Naive thymus-derived CD4-positive, alpha-beta T cell (primary cell): Measurements from ENCODE around the gene CCDC85C. TPM values are rescaled to one million over a fixed set of nuclear protein-coding genes. Genes with fewer than 3 reads are reported as not detected.

ENCODE experiments used
- ATAC-seq: fragments of 150-1000 bp; cut with Tn5 transposase; 2 replicates; pipeline ENCODE4 v1.10.0; 2021; ENCODE audit warnings: mild to moderate bottlenecking, moderate library complexity
- CTCF ChIA-PET: fragments of 350-600 bp; sonication (Branson Sonifier 250); formaldehyde crosslinking; loops from one replicate; lab custom pipeline; 2021; ENCODE audit warnings: antibody characterized with exemption; lab: Charles Lee
- POLR2A ChIA-PET: fragments of 350-600 bp; sonication (Branson Sonifier 250); formaldehyde crosslinking; loops from one replicate; lab custom pipeline; 2021; ENCODE audit warnings: antibody characterized with exemption, inconsistent platforms; lab: Charles Lee
- DNase-seq, 9 donors: peaks; one replicate each; pipeline versions ENCODE4 v3.0.0 to v3.0.0-alpha.2; 2020 to 2022; ENCODE audit warnings: mixed read lengths in 1 of 9
- H3K27ac ChIP-seq: one replicate; pipeline ENCODE4 v1.7.0; 2013; ENCODE audit warnings: mild to moderate bottlenecking, low read depth, low read length, moderate library complexity
- H3K27me3 ChIP-seq, 2 donors: one replicate each; pipeline ENCODE4 v1.7.0; 2013; ENCODE audit warnings: low read length in 2 of 2, mild to moderate bottlenecking in 2 of 2, moderate library complexity in 2 of 2; ENCODE audit not compliant: control insufficient read depth in 2 of 2, insufficient read depth in 2 of 2
- H3K36me3 ChIP-seq, 3 experiments: 1 replicate in 2 of 3; 2 replicates in 1 of 3; pipeline ENCODE4 v1.7.0; 2013; ENCODE audit warnings: low read length in 3 of 3, mild to moderate bottlenecking in 3 of 3, moderate library complexity in 1 of 3; ENCODE audit not compliant: insufficient read depth in 3 of 3, control insufficient read depth in 2 of 3
- H3K4me1 ChIP-seq, 2 donors: one replicate each; pipeline ENCODE4 v1.7.0; 2013; ENCODE audit warnings: low read length in 2 of 2, mild to moderate bottlenecking in 2 of 2, moderate library complexity in 1 of 2; ENCODE audit not compliant: control insufficient read depth in 2 of 2, insufficient read depth in 2 of 2
- H3K4me3 ChIP-seq: 2 replicates; pipeline ENCODE4 v1.7.0; 2013; ENCODE audit warnings: mild to moderate bottlenecking, low read length
- H3K9me3 ChIP-seq, 3 experiments: 1 replicate in 2 of 3; 2 replicates in 1 of 3; pipeline ENCODE4 v1.7.0; 2013; ENCODE audit warnings: low read length in 3 of 3; ENCODE audit not compliant: control insufficient read depth in 2 of 3
- H3K27ac Mint-ChIP-seq, 9 donors: one replicate each; pipeline ENCODE4 v1.8.0; 2020 to 2022; ENCODE audit warnings: mixed read lengths in 9 of 9, mild to moderate bottlenecking in 8 of 9, moderate library complexity in 5 of 9, inconsistent platforms in 2 of 9
- H3K27me3 Mint-ChIP-seq, 5 donors: one replicate each; pipeline ENCODE4 v1.8.0; 2021 to 2022; ENCODE audit warnings: mixed read lengths in 5 of 5, mild to moderate bottlenecking in 1 of 5
- H3K36me3 Mint-ChIP-seq, 5 donors: one replicate each; pipeline ENCODE4 v1.8.0; 2020 to 2022; ENCODE audit warnings: mixed read lengths in 5 of 5, mild to moderate bottlenecking in 3 of 5, inconsistent platforms in 1 of 5
- H3K4me1 Mint-ChIP-seq, 7 donors: one replicate each; pipeline ENCODE4 v1.8.0; 2020 to 2022; ENCODE audit warnings: mixed read lengths in 7 of 7, mild to moderate bottlenecking in 3 of 7, inconsistent platforms in 1 of 7
- H3K4me3 Mint-ChIP-seq, 10 donors: one replicate each; pipeline ENCODE4 v1.8.0; 2020 to 2022; ENCODE audit warnings: mild to moderate bottlenecking in 10 of 10, mixed read lengths in 10 of 10, moderate library complexity in 6 of 10, inconsistent platforms in 2 of 10
- H3K9me3 Mint-ChIP-seq, 11 donors: one replicate each; pipeline ENCODE4 v1.8.0; 2020 to 2022; ENCODE audit warnings: mixed read lengths in 11 of 11, mild to moderate bottlenecking in 4 of 11, inconsistent platforms in 1 of 11, moderate library complexity in 1 of 11
- intact Hi-C, 2 donors: fragments of 100-400 bp; cut with micrococcal nuclease; formaldehyde crosslinking; loops; one replicate each; pipeline ENCODE4 v1.15.1; 2023
- polyA plus RNA-seq, 2 donors: library from polyadenylated mRNA; unstranded; fragments of 300-500 nt; fragmentation: Illumina TruSeq; gene quantifications; one replicate each; pipeline ENCODE4 v1.2.3, GENCODE V29; 2021
- total RNA-seq, 6 experiments: library from RNA in 5 of 6; stranded (reverse) in 5 of 6; gene quantifications; 1 replicate in 5 of 6; 2 replicates in 1 of 6; pipeline ENCODE4 v1.2.3 and lab custom pipeline; 2021 to 2026

Gene CCDC85C
- total and polyA plus RNA-seq, 7 experiments from 2014 or later = 0.76 to 9.9 (median 7.8) TPM

DNA sequence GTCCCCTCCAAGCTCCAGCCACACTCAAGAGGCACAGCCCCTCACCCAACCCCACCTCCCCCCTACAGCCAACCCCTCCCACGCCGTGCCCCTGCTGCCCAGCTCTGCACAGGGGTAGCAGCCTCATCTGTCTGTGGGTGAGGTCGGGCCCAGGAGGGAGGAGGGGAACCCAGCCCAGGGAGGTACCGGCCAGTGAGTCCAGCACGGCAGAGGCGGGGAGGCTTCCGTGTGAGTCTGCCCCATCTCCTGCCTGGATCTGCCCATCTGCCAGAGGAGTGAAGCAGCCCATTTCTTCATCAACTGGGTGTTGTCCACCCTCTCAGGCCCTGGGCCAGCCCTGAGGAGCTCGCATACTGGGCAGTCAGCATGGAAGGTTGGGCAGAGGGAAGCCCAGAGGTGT, 68.6 kb downstream of the CCDC85C start:
- H3K36me3 Mint-ChIP-seq = no peaks in the 10 kb centered on the region
- intact Hi-C loops = no loop called here
- POLR2A ChIA-PET = no interaction called here
- no peak overlapping the region for H3K27ac Mint-ChIP-seq
- H3K4me1 Mint-ChIP-seq = peaks cover 0 to 5% (median 0%) of the 10 kb centered on the region in 7 donors
- no peaks in the 10 kb centered on the region for H3K27me3 Mint-ChIP-seq
- H3K36me3 ChIP-seq = peaks cover 0 to 4% (median 0%) of the 10 kb centered on the region in 3 experiments
- CTCF ChIA-PET = no interaction called here
- no peaks in the 10 kb centered on the region for H3K9me3 Mint-ChIP-seq
- DNase-seq (no peak), ATAC-seq (no peak)
- no peaks in the 10 kb centered on the region for H3K4me1 ChIP-seq
- no peaks in the 10 kb centered on the region for H3K9me3 ChIP-seq
- no peak overlapping the region for H3K4me3 ChIP-seq
- no peaks in the 10 kb centered on the region for H3K27me3 ChIP-seq
- H3K27ac ChIP-seq = no peak overlapping the region
- H3K4me3 Mint-ChIP-seq = no peak overlapping the region

DNA sequence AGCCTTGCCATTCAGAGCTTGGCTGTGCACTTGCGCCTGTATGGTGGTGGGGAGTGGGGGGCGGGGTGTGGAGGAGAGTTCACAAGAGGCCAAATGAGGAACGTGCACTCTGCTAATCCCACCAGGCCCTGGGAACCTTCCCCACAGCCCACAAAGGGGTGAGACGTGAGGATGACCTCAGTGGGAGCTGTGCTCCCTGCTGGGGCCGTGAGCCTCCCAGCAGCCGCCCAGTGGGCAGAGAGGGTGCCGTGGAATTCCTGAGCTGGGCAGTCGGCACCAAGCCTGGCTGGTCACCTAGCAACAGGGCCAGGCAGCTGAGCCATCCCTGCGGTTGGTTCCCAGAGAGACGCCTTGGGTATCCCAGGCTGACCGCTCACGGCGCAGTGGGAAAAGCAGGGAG, 69.1 kb downstream of the CCDC85C start:
- intact Hi-C loops = no loop called here
- Mint-ChIP-seq H3K4me3 (no peak overlapping the region), H3K27ac (no peak overlapping the region), H3K36me3 (no peaks in the 10 kb centered on the region), H3K9me3 (no peaks in the 10 kb centered on the region), H3K4me1 (peaks cover 0 to 5% (median 0%) of the 10 kb centered on the region in 7 donors), H3K27me3 (no peaks in the 10 kb centered on the region)
- Histone ChIP-seq H3K36me3 (peaks cover 0 to 4% (median 0%) of the 10 kb centered on the region in 3 experiments), H3K27me3 (no peaks in the 10 kb centered on the region), H3K9me3 (no peaks in the 10 kb centered on the region), H3K4me3 (no peak overlapping the region), H3K27ac (no peak overlapping the region), H3K4me1 (no peaks in the 10 kb centered on the region)
- POLR2A ChIA-PET = interaction anchor here (0.7 kb wide), 1 partner anchor 54 kb away, joined by 5 read pairs; the partner anchor contains the start of gene CCNK
- no peak for DNase-seq
- ATAC-seq = no peak
- CTCF ChIA-PET = no interaction called here

DNA sequence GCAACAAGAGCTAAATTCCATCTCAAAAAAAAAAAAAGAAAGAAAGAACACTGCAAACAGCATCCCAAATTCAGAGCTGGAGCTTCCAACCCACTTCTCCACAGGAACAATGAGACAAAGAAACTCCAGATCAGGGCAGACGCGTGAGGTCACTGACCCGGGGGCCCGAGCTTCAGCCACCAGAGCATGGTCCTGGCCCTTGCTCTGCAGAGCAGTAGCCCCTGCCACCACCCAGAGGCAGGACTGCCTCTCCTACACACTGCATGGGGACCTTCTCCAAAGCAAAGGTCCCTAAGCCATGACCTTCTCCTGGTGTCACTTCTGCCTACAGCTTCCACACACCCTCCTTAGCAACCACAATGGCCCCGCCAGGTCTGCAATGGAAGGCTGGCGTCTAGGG, 69.7 kb downstream of the CCDC85C start:
- Mint-ChIP-seq H3K27me3 (no peaks in the 10 kb centered on the region), H3K4me3 (no peak overlapping the region), H3K27ac (no peak overlapping the region), H3K9me3 (no peaks in the 10 kb centered on the region), H3K4me1 (peaks cover 0 to 5% (median 0%) of the 10 kb centered on the region in 7 donors), H3K36me3 (no peaks in the 10 kb centered on the region)
- DNase-seq (no peak), ATAC-seq (no peak)
- Histone ChIP-seq H3K27ac (no peak overlapping the region), H3K27me3 (no peaks in the 10 kb centered on the region), H3K4me1 (no peaks in the 10 kb centered on the region), H3K9me3 (no peaks in the 10 kb centered on the region), H3K36me3 (peaks cover 0 to 4% (median 0%) of the 10 kb centered on the region in 3 experiments), H3K4me3 (no peak overlapping the region)
- ChIA-PET CTCF (no interaction called here), POLR2A (interaction anchor here (0.7 kb wide), 1 partner anchor 53 kb away, joined by 5 read pairs; the partner anchor contains the start of gene CCNK)
- intact Hi-C loops = no loop called here

DNA sequence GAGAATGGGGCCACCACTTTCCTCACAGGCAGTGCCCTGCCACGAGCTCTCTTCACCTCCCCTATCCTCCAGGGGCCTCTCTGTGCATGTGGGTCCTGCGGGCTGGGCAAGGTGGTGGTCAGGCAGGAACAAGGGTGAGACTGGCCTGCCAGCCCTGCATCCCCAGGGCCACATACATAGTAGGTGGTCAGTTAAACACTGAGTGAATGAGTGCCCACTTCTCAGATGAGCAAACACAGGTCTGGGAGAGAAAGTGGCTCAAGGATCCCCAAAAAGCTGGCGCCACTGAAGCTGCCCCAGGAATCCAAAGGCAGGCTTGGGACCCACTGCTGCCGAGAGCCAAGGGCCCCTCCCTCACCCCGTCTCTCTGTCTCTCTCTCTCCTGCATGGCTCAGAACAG, 71.7 kb downstream of the CCDC85C start:
- intact Hi-C loops = no loop called here
- DNase-seq (no peak), ATAC-seq (no peak)
- ChIA-PET CTCF (no interaction called here), POLR2A (no interaction called here)
- Mint-ChIP-seq H3K4me1 (peaks cover 0 to 5% (median 0%) of the 10 kb centered on the region in 7 donors), H3K9me3 (no peaks in the 10 kb centered on the region), H3K4me3 (no peak overlapping the region), H3K27me3 (no peaks in the 10 kb centered on the region), H3K27ac (peak overlapping the region in 1 of 9 donors; percentile 36), H3K36me3 (no peaks in the 10 kb centered on the region)
- Histone ChIP-seq H3K27ac (no peak overlapping the region), H3K4me1 (no peaks in the 10 kb centered on the region), H3K27me3 (no peaks in the 10 kb centered on the region), H3K36me3 (peaks cover 0 to 4% (median 0%) of the 10 kb centered on the region in 3 experiments), H3K4me3 (no peak overlapping the region), H3K9me3 (no peaks in the 10 kb centered on the region)

DNA sequence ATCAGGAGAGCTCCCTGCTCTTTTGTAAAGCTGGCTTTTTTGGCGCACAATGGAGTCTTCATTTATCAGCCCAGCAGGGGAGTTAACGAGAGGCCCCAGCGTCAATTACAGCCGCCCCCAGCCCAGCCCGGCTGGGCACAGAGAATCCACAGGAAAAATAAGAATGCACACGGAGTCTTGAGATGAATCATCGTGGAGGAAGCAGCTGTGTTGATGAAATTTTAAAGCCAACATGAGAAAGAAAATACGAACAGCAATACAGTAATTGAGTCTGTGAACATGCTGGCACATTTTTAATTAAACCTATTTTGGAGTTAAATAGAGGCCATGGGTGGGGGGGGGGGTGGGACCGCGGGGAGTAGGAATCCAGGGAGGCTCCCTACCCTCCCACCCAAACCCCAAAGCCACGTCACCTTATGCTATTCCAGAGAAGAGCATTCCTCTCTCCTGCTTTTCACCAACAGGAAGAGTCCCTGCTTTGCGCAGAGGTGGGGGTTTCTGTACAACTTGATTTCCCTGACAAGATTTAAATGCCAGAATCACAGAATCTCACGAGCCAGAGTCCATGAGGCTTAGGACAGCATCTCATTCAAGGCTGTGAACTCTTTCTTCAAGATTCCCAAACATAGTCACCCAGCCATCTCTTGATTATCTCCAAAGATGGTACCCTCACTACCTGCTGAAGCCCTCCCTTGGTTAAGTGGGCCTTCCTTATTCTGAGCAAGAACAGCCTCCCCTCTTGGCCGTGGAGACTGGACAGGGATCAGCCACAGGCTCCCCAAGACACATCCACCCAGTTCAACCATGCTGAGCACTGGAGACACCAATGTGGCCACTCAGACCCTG, 72.5 kb downstream of the CCDC85C start:
- POLR2A ChIA-PET = no interaction called here
- Mint-ChIP-seq H3K4me1 (peaks cover 0 to 8% (median 0%) of the 10 kb centered on the region in 7 donors), H3K27me3 (no peaks in the 10 kb centered on the region), H3K9me3 (no peaks in the 10 kb centered on the region), H3K27ac (peak overlapping the region in 1 of 9 donors; percentile 25), H3K4me3 (no peak overlapping the region), H3K36me3 (no peaks in the 10 kb centered on the region)
- H3K27me3 ChIP-seq = no peaks in the 10 kb centered on the region
- intact Hi-C loops = no loop called here
- DNase-seq (no peak), ATAC-seq (no peak)
- CTCF ChIA-PET = no interaction called here
- H3K27ac ChIP-seq = no peak overlapping the region
- peaks cover 0 to under 1% of the 10 kb centered on the region in 2 donors for H3K4me1 ChIP-seq
- H3K36me3 ChIP-seq = peaks cover 0 to 4% (median 0%) of the 10 kb centered on the region in 3 experiments
- H3K9me3 ChIP-seq = no peaks in the 10 kb centered on the region
- no peak overlapping the region for H3K4me3 ChIP-seq

DNA sequence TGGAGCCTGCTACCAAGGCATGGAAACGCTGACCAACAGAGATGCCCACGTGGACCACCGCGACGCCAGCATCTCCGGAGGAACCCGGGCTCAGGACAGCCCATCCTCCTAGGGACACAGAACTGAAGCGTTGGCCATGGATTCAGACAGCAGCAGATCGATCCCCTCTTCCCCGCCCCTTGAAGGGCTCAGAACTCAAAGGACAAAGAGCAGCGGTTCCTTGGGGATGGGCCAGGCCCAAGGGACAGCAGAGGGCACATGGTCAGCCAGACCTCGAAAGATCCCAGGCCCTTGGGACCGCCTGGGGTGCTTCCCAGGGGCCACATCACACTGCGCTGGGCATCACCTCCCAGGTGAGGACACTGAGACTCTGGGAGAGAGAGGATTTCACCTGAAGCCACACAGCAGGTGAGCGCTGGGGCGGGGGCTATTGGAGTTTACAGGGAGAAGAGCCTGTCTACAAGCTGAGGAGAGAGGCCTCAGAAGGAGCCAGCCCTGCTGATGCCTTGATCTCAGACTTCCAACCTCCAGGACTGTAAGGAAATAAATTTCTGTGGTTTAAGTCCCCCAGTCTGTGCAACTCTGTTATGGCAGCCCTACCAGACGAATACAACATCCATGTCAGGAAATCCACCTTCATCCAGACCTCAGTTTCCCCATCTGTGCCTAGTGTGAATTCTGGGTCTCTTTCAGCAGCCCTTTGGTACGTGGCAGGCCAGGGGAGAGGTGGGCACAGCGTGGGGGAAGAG, 73.4 kb downstream of the CCDC85C start:
- Histone ChIP-seq H3K9me3 (no peaks in the 10 kb centered on the region), H3K36me3 (peaks cover 0 to 3% (median 0%) of the 10 kb centered on the region in 3 experiments), H3K27ac (no peak overlapping the region), H3K4me3 (no peak overlapping the region), H3K27me3 (no peaks in the 10 kb centered on the region), H3K4me1 (peaks cover 0 to 9% of the 10 kb centered on the region in 2 donors)
- Mint-ChIP-seq H3K36me3 (no peaks in the 10 kb centered on the region), H3K27me3 (no peaks in the 10 kb centered on the region), H3K27ac (no peak overlapping the region), H3K4me3 (no peak overlapping the region), H3K9me3 (no peaks in the 10 kb centered on the region), H3K4me1 (peaks cover 0 to 9% (median under 1%) of the 10 kb centered on the region in 7 donors)
- intact Hi-C loops = no loop called here
- ChIA-PET CTCF (no interaction called here), POLR2A (no interaction called here)
- ATAC-seq (no peak), DNase-seq (no peak)
